ENCODE data around the gene GPX8. TPM values are rescaled to one million over a fixed set of nuclear protein-coding genes. Genes with fewer than 3 reads are reported as not detected.

GPX8 gene
- total RNA-seq, 1 experiment from 2014 or later = 152 TPM

DNA sequence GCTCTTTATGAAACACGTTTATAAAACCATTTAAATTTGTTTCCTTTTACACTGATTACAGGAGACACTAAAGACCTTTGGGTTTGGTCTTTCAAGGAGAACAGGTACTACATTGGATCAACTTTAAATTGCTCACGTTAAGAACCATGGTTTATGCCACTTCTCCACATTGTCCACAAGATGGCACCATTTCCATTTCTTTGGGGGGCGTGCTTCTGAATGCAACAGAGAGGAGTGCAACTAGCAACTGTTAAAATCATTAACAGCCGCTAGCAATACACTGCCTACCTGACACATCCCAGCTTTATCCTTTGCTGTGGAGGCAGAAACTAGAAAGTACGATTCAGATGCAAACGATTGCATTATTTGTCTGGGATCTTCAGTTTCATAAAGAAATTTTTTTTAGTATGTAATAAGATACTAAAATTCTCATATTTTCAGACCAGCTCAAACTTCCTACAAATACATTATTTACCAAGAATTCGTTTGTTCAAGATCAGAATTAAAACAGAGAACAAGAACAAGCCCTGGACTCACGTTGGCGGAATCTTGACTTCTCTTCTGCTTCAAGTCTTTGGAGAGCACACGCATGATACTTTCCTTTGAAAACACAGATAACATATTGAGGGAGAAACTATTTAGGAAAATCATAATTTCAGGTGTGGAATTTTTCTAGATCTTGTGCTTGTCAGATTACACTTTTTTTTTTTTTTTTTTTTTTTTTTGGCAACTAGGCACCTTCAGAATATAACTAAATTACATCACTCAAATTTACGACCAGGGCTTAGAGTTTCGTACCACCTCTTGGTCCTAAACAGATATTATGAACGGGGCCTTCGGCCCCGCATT is 12.3 kb downstream of the GPX8 start:
- DNase-seq (ENCODE audit: low spot score) = peak; percentile 80

DNA sequence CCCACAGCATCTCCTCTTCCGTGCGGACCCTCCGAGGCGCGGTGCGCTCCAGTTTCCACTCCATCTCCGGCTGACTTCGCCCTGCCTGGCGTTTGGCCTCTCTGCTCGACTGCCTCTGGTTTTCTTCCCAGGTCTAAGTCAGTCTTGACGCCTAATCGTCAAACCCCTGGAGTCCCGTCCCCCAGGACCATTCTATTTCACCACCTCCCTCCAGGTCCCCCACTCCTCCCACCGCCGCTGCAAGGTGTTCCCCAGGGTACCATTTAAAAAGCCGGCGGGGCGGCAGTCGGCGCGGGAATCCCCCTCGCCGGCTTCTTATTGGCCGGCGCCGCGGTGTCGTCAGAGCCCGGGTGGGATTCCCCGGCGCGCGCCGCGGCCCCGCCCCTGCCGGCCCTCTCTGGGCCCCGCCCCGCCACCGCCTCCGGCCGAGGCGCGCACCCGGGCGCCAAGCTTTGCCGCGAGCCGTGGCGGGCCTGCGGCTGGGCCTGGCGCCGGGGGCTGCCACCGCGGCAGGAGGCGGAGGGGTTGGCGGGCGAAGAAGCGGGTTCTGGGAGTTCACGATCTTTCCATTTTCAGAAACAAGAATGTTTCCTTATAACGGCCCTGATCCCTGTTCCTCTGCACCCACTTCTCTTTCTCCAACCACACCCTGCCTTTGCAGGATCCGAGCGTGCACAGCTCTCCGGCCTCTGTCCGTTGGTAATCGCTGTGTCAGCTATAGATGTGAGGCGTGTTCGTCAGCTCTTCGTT is 13.1 kb downstream of the GPX8 start, which contains the start of gene CDC20B:
Gene CDC20B, minus strand, starts transcription at position 241 of the 750 bp plus-strand sequence. Its CDS starts 177 bp downstream, at position 64.
- peak; percentile 26 for DNase-seq (ENCODE audit: low spot score)

DNA sequence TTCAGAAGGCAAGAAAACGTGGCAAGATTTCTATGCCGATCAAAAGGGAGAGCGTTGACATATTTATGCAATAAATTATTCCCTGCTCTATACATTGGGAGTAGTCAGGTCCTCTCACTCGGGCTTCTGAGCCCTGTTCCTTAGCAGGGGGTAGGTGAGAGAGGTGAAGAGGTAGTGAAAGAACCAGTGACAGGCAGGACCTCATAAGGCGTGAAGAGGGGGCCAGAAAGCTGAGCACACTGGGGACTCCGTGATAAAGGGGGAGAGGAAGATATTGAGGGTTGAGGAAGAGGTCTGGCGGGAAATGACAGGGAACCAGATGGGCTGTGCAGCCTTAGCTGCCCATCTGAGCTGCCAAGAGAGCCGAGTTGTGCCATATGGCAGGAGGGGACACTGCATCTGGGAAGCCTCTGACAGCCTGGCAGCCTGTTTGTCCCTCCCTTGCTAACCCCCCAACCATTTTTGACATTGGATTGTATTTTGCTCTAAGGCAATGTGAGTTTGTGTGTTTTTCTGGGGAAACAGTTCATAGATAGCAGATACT is 13.8 kb downstream of the GPX8 start:
- no peak for DNase-seq (ENCODE audit: low spot score)

DNA sequence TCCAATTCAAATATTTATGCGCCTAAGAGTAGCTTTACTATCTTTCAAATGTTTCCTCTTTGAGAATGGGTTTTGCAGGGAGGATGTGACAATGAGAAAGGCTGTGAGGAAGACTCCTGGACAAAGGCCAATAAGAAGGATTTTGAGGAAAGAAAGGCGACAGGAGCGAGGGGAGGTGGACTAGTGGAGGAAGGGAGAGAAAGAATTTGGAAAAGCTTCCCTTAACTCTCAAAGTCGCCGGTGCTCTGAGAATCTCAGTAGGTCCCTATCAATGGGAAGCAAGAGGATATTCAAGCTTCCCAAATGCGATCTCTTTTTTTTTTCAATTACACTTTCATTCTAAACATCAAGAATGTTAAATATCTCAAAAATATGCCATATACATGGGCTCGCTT is 15.8 kb downstream of the GPX8 start:
- no peak for DNase-seq (ENCODE audit: low spot score)

DNA sequence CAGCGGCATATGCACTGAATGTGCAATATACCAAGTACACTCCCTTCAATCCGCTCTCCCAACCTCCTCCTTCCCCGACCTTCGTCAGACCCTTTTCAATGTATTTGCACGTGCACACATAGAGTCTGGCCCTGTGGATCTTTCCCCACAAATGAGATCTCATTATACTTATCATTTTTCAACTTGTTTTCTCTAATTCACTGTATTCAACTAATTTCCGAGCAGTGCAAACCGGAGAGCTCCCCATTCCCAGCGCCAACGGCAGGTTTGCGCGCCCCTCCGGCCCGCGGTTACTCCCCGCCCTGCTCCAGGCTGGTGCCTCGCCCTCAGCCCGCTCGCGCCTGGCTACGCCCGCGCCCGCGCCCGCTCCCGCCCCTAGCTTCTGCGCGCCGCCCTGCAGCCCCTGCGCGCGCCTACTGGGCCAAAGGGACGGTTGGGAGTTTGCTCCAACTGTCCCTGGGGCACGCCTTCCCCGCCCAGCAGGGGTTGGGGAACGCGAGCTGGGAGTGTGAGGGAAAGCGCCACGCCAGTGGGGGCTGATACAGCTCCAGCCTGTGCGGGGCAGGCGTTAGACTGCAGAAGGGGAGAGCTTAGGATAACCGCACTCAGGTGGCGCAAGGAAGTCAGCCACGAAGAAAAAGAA is 16.3 kb downstream of the GPX8 start:
- DNase-seq (ENCODE audit: low spot score) = peak; percentile 50

DNA sequence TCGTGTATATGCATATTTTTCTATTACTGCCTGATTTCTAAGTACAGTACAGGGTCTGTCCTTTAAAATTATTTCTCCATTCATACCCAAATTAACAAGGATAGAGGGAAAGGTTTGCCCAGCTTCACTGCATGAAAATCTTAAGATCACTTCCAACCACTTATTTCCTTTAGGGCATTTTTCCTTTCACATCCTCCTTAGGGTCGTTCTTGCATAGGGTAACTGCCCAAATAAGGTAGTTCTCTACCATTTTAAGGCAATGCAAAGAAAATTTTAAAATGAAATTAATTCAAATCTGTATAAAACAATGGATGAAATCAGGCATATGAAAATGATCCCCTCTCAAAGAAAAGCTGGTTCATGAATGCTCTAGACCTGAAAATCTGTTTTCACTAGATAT is 17.1 kb downstream of the GPX8 start:
- no peak for DNase-seq (ENCODE audit: low spot score)

DNA sequence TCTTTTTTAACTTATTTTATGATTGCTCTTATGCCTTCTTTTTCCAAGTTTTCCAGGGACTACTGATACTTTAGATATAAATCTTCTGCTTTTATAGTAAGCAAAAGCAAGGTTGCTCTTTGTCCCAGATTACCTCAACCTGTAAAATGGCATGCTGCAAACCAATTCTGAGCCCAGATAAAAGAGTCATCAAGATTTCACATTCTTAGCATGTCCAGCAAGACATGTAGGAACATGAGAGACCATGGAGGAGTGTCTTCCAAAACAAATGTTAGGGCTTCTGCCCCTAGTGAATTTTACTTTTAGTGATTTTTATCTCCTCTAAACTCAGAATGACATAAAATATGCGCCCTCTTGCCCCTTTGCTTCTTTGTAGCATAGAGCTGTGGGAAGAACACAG is 20.0 kb downstream of the GPX8 start:
- DNase-seq (ENCODE audit: low spot score) = no peak

DNA sequence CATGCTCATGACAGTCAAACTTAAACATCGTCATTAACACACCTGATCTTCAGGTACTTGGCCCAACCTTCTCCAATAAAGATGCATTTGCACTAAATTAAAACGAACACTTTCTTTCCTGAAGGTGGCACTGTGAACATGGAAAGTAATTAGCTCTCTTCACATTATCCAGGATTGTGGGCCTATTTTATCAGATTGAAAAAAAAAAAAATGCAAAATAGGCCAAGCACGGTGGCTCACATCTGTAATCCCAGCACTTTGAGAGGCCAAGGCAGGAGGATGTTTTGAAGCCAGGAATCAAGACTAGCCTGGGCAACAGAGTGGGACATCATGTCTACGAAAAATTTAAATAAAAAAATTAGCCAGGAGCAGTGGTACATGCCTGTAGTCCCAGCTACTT is 27.4 kb downstream of the GPX8 start:
- peak; percentile 24 for DNase-seq (ENCODE audit: low spot score)

DNA sequence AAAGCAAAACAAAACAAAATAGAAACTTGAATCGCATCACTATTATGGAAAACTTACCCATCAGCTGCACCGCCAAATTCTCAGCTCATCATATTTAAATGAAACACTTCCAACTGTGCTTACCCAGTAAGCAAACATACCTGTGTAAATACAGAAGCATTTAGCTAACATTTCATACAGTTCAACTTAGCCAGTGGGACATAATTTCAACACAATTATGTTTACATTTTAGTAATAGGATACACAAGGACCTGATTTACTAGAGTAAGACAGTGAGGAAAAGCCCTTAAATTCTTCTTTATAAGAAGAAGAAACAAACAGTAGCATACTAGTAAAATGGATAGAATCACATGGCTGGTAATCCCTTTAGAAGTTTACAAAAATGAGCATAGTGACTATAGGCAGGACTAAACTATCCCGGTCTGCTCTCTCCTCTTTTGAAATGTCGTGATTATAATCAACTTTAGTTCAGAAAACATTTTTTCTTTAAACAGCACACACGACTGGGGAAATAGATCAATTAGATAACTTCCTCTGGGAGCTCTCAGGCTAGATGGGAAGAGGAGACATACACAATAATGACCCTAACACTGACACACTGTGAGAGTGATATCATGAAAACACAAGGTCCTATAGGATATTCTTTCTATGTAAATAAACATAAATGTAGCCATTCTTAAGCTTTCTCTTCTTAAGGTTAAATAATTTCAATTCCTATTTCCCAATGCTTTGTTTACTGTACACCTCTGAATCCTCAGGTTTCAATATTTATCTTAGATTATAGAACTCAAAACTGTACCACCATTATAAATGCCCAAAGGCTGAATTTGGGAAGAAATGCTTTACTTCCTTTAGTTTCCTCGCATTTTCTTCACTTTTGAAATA is 28.9 kb downstream of the GPX8 start:
- no peak for DNase-seq (ENCODE audit: low spot score)

DNA sequence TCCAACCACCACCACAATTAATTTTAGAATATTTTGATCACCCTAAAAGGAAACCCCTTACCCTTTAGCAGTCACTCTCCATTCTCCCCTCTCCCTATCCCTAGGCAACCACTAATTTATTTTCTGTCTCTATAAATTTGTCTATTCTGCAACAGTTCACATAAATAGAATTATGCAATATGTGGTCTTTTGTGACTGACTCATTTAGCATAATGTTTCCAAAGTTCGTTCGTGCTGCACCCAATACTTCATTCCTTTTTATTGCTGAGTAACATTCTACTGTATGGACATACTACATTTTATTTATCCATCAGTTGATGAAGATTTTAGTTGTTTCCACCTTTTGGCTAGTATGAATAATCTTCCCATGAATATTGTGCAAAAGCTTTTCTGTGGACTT is 31.2 kb downstream of the GPX8 start:
- DNase-seq (ENCODE audit: low spot score) = no peak

DNA sequence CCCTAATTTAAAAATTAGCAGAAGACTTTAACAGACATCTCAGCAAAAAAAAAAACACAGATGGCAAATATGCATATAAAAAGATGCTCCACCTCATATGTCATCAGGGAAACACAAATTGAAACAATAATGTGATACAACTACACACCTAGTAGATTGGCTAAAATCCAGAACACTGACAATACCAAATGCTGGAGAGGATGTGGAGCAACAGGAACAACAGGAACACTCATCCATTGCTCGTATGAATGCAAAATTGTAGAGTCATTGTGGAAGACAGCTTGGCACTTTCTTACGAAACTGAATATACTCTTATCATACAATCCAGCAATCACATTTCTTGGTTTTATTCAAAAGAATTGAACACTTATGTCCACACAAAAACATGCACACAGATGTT is 45.0 kb downstream of the GPX8 start:
- DNase-seq (ENCODE audit: low spot score) = no peak

DNA sequence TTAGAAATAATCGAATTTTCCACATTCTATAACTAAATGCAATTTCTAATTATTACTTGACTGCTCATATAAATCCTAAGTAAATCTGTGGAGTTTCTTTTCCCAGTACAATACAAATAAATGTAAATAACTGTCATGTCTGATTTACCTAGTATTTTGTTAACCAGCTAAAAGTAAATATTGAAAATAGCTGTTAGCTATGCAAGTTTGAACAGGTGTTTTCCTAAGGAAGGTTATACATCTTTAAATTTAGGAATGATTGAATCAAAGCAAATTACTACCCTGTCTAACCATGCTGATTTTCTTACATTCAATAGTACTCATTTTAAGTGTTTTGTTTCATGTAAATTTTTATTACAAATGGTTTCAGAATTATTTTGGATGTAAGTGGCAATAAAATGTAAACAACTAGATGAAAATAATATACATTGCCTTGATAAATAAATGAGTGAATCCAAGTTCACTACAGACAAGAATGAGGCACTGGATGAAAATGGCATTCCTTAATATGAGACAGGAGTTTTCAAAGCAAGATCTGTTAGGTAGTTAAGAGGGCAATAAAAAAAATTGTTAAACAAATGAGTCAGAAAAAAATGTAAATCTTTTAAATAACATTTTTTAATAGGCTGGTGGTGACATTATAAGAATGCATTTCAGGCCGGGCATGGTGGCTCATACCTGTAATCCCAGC is 51.4 kb downstream of the GPX8 start:
- no peak for DNase-seq (ENCODE audit: low spot score)

Other genes with a start within 250 kb of the GPX8 start
- not detected in 2 replicates for gene ESM1, start 174.6 kb upstream of the GPX8 start, total RNA-seq (2014; rRNA removed; shearing (Covaris generic))
- not detected in 2 replicates for gene GZMK, start 135.9 kb upstream of the GPX8 start, total RNA-seq (2014; rRNA removed; shearing (Covaris generic))
- not detected in 2 replicates for gene GZMA, start 57.5 kb upstream of the GPX8 start, total RNA-seq (2014; rRNA removed; shearing (Covaris generic))
- not detected in 2 replicates for gene CDC20B, start 13.0 kb downstream of the GPX8 start, total RNA-seq (2014; rRNA removed; shearing (Covaris generic))
- 0.21 and 0.48 TPM in 2 replicates for gene MCIDAS, start 67.1 kb downstream of the GPX8 start, total RNA-seq (2014; rRNA removed; shearing (Covaris generic))
- gene CCNO, start 73.4 kb downstream of the GPX8 start, total RNA-seq (2014; rRNA removed; shearing (Covaris generic)) = 1.4 and 2.4 TPM in 2 replicates
- 22.6 and 26.8 TPM in 2 replicates for gene DHX29, start 147.5 kb downstream of the GPX8 start, total RNA-seq (2014; rRNA removed; shearing (Covaris generic))
- gene MTREX, start 147.8 kb downstream of the GPX8 start, total RNA-seq (2014; rRNA removed; shearing (Covaris generic)) = 95.0 and 125 TPM in 2 replicates

Data from H4 (cell line).